GM12878 (cell line): ENCODE results near the gene CTNNA3. TPM values are rescaled to one million over a fixed set of nuclear protein-coding genes. Genes with fewer than 3 reads are reported as not detected.

Experiments
- ATAC-seq: fragments of 200-7000 bp; cut with Tn5 transposase; 3 replicates; pipeline ENCODE4 v1.9.1; 2020; ENCODE audit warnings: mild to moderate bottlenecking, moderate library complexity
- BruUV-seq: library from RNA; stranded (reverse); fragments of 400-500 nt; replicated peaks from 2 replicates; lab custom pipeline; 2021; lab: Mats Ljungman, UMichigan
- CTCF ChIA-PET: fragments of 300-600 bp; sonication (Branson Sonifier 250); formaldehyde crosslinking; extraction: SDS; loops from one replicate; lab custom pipeline; 2021; ENCODE audit warnings: inconsistent platforms; lab: Yijun Ruan, JAX
- POLR2A ChIA-PET: fragments of 350-600 bp; formaldehyde crosslinking; extraction: SDS; loops from one replicate; lab custom pipeline; 2021; ENCODE audit warnings: inconsistent platforms; lab: Charles Lee
- RAD21 ChIA-PET: fragments of 300-600 bp; sonication (Branson Sonifier 250); formaldehyde crosslinking; loops from one replicate; lab custom pipeline; 2023; ENCODE audit warnings: antibody characterized with exemption; ENCODE audit not compliant: unreplicated experiment; lab: Charles Lee
- SMC1A ChIA-PET: fragments of 300-600 bp; sonication (Branson Sonifier 250); formaldehyde crosslinking; loops from one replicate; lab custom pipeline; 2023; ENCODE audit not compliant: unreplicated experiment, uncharacterized antibody; lab: Charles Lee
- DNase-seq: peaks from one replicate; pipeline ENCODE4 v3.0.0-alpha.2; 2011; ENCODE audit warnings: low read depth, low spot score
- FAIRE-seq: peaks from 3 replicates; lab custom pipeline; 2011; peaks lifted over from hg19 to GRCh38; lab: Jason Lieb, UNC
- H2AFZ ChIP-seq: 2 replicates; pipeline ENCODE4 v1.6.0; 2011; ENCODE audit warnings: low read depth, low read length, control low read depth; ENCODE audit not compliant: control insufficient read depth
- H3K27ac ChIP-seq: 2 replicates; pipeline ENCODE4 v1.5.1; 2011; ENCODE audit warnings: control low read depth; ENCODE audit not compliant: control insufficient read depth, insufficient read depth
- H3K27me3 ChIP-seq, 2 experiments: replicated peaks in 1 of 2; 2 replicates each; pipeline versions ENCODE4 v1.6.0 to v1.6.1; 2011; ENCODE audit warnings: low read length in 1 of 2; ENCODE audit not compliant: control insufficient read depth in 2 of 2, insufficient read depth in 2 of 2
- H3K36me3 ChIP-seq, 2 experiments: 2 replicates each; pipeline ENCODE4 v1.5.1; 2011; ENCODE audit warnings: low read length in 1 of 2; ENCODE audit not compliant: control insufficient read depth in 2 of 2, insufficient read depth in 2 of 2
- H3K4me1 ChIP-seq: 2 replicates; pipeline ENCODE4 v1.6.1; 2011; ENCODE audit warnings: mild to moderate bottlenecking, low read length, moderate library complexity, mixed read lengths; ENCODE audit not compliant: control insufficient read depth, insufficient read depth
- H3K4me2 ChIP-seq: 2 replicates; pipeline ENCODE4 v1.6.0; 2011; ENCODE audit warnings: control low read depth; ENCODE audit not compliant: control insufficient read depth, insufficient read depth
- H3K4me3 ChIP-seq: fragments of 200-600 bp; sonication (generic); 2 replicates; pipeline ENCODE4 v1.5.1; 2016
- H3K79me2 ChIP-seq: 2 replicates; pipeline ENCODE4 v1.6.0; 2011; ENCODE audit warnings: low read length; ENCODE audit not compliant: control insufficient read depth, insufficient read depth
- H3K9ac ChIP-seq: 2 replicates; pipeline ENCODE4 v1.8.0; 2011; ENCODE audit warnings: low read length, control low read depth, mixed read lengths; ENCODE audit not compliant: control insufficient read depth, insufficient read depth
- H3K9me3 ChIP-seq: replicated peaks from 3 replicates; pipeline ENCODE4 v1.5.1; 2011; ENCODE audit warnings: mild to moderate bottlenecking, low read length; ENCODE audit not compliant: control insufficient read depth, insufficient read depth
- H4K20me1 ChIP-seq: 2 replicates; pipeline ENCODE4 v1.6.0; 2011; ENCODE audit not compliant: control insufficient read depth, insufficient read depth
- ASH2L ChIP-seq: fragments of 300-600, 200-600 bp; sonication (generic); IDR thresholded peaks from 2 replicates; pipeline ENCODE4 v1.6.1; 2017; ENCODE audit warnings: low read depth, mild to moderate bottlenecking, borderline replicate concordance
- GATAD2B ChIP-seq: fragments of 450-650 bp; conservative IDR thresholded peaks from 2 replicates; pipeline ENCODE4 v1.6.1; 2017; ENCODE audit warnings: low read depth, mild to moderate bottlenecking, moderate library complexity
- JUND ChIP-seq: IDR thresholded peaks from 2 replicates; pipeline ENCODE4 v1.6.1; 2012; ENCODE audit warnings: low read depth, mild to moderate bottlenecking, low read length, improper control_type of control experiment, moderate library complexity
- MLLT1 ChIP-seq: fragments of 450-650 bp; IDR thresholded peaks from 2 replicates; pipeline ENCODE4 v1.6.1; 2016; ENCODE audit warnings: mild to moderate bottlenecking
- TBL1XR1 ChIP-seq: IDR thresholded peaks from 2 replicates; pipeline ENCODE4 v1.6.1; 2012; ENCODE audit warnings: low read depth, low read length, improper control_type of control experiment
- TCF12 ChIP-seq: IDR thresholded peaks from 2 replicates; pipeline ENCODE4 v1.6.1; 2011; ENCODE audit warnings: low read depth, mild to moderate bottlenecking, low read length
- ZBTB4 ChIP-seq: fragments of 450-650 bp; formaldehyde crosslinking; IDR thresholded peaks from 2 replicates; pipeline ENCODE4 v1.4.0; 2022; ENCODE audit warnings: mild to moderate bottlenecking, moderate library complexity
- ZNF622 ChIP-seq: fragments of 450-650 bp; IDR thresholded peaks from 2 replicates; pipeline ENCODE4 v1.6.1; 2017; ENCODE audit warnings: mild to moderate bottlenecking, inconsistent platforms
- WGBS: methylation state at CpG from one replicate; pipeline ENCODE4 v1.1.6; 2016; ENCODE audit warnings: low lambda C conversion rate; ENCODE audit not compliant: insufficient replicate concordance, insufficient coverage; ENCODE audit errors: missing lambda C conversion rate; 5-methylcytosine and 5-hydroxymethylcytosine counted together
- in situ Hi-C: fragments of 300-500 bp; cut with MboI; formaldehyde crosslinking; loops from 9 replicates; pipeline ENCODE4 v1.14.3; 2018; ENCODE audit warnings: mixed read lengths
- intact Hi-C: fragments of 100-400 bp; cut with micrococcal nuclease; formaldehyde crosslinking; loops from one replicate; pipeline ENCODE4 v1.14.2; 2022; ENCODE audit not compliant: unreplicated experiment
- polyA plus RNA-seq, 11 experiments: library from polyadenylated mRNA; depleted of rRNA in 4 of 11; unstranded in 6 of 11; stranded (reverse) in 5 of 11; fragments of >200 nt; fragmentation: Nextera tagmentation in 4 of 11; fragmentation: Illumina TruSeq in 1 of 11; extraction: Ambion mirVana in 4 of 11; extraction: Trizol in 1 of 11; gene quantifications; 1 replicate in 1 of 11; 2 replicates in 10 of 11; pipeline versions ENCODE4 v1.2.1 to v1.2.3, GENCODE V29; 2011 to 2016; ENCODE audit warnings: inconsistent platforms in 2 of 11, missing spikeins in 2 of 11, low read depth in 1 of 11
- total RNA-seq, 4 experiments: library from RNA; depleted of rRNA in 3 of 4; stranded (reverse); fragments of >200 nt in 3 of 4; fragmentation: Illumina TruSeq in 1 of 4; extraction: Trizol in 1 of 4; gene quantifications; 2 replicates each; pipeline versions ENCODE4 v1.2.1 to v1.2.3, GENCODE V29; 2013 to 2021
- TF ChIP-seq, protein P1 (sequence below): fragments of 150-350 bp; IDR thresholded peaks from 2 replicates; pipeline ENCODE4 v1.6.1; 2016; ENCODE audit warnings: low read depth, low read length
- TF ChIP-seq, protein P2 (sequence below), 3 experiments: IDR thresholded peaks in 2 of 3; conservative IDR thresholded peaks in 1 of 3; 2 replicates each; pipeline ENCODE4 v1.5.1; 2011; ENCODE audit warnings: low read depth in 3 of 3, low read length in 3 of 3, mild to moderate bottlenecking in 3 of 3, control low read depth in 2 of 3, moderate library complexity in 2 of 3, inconsistent platforms in 1 of 3, mixed read lengths in 1 of 3; ENCODE audit not compliant: control insufficient read depth in 2 of 3, insufficient read depth in 1 of 3; ENCODE audit errors: extremely low read depth in 1 of 3

CTNNA3 gene
- total and polyA plus RNA-seq, 10 of the 15 experiments (the other 5 are each of a cell fraction or from before 2014, with no cell fraction given) = under 0.01 to 4.5 (median 0.22) TPM; not detected in 2

DNA sequence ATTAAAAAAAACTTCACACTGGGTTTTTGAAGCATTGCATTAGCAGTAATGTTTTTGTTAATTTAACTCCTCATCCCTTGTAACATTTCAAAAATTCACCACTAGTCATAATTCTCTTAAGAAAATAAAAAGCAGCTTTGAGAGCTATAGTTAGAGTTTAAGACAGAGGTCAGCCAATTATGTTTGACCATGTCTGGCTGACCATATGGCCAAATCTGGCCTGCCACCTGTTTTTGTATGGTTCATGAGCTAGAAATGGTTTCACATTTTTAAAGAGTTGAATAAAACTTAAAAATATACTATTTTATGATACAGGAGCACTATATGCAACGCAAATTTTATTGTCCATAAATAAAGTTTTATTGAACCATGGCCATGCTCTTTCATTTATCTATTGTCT is 843.2 kb downstream of the CTNNA3 start:
- intact Hi-C loops = no loop called here
- H3K4me1 ChIP-seq = no peaks in the 10 kb centered on the region
- DNase-seq (no peak), ATAC-seq (no peak), FAIRE-seq (no peak)
- ChIA-PET SMC1A (no interaction called here), POLR2A (no interaction called here), CTCF (no interaction called here), RAD21 (no interaction called here)
- no peaks in the 10 kb centered on the region for H3K79me2 ChIP-seq
- H3K27me3 ChIP-seq = no peaks in the 10 kb centered on the region
- H3K9me3 ChIP-seq = no peaks in the 10 kb centered on the region
- H3K9ac ChIP-seq = no peak overlapping the region
- no peak overlapping the region for H3K4me3 ChIP-seq
- no peak overlapping the region for H2AFZ ChIP-seq
- H3K36me3 ChIP-seq = no peaks in the 10 kb centered on the region
- no peak overlapping the region for H3K4me2 ChIP-seq
- TF ChIP-seq, protein P1, sequence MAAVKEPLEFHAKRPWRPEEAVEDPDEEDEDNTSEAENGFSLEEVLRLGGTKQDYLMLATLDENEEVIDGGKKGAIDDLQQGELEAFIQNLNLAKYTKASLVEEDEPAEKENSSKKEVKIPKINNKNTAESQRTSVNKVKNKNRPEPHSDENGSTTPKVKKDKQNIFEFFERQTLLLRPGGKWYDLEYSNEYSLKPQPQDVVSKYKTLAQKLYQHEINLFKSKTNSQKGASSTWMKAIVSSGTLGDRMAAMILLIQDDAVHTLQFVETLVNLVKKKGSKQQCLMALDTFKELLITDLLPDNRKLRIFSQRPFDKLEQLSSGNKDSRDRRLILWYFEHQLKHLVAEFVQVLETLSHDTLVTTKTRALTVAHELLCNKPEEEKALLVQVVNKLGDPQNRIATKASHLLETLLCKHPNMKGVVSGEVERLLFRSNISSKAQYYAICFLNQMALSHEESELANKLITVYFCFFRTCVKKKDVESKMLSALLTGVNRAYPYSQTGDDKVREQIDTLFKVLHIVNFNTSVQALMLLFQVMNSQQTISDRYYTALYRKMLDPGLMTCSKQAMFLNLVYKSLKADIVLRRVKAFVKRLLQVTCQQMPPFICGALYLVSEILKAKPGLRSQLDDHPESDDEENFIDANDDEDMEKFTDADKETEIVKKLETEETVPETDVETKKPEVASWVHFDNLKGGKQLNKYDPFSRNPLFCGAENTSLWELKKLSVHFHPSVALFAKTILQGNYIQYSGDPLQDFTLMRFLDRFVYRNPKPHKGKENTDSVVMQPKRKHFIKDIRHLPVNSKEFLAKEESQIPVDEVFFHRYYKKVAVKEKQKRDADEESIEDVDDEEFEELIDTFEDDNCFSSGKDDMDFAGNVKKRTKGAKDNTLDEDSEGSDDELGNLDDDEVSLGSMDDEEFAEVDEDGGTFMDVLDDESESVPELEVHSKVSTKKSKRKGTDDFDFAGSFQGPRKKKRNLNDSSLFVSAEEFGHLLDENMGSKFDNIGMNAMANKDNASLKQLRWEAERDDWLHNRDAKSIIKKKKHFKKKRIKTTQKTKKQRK = no peak
- TF ChIP-seq ASH2L (no peak), ZBTB4 (CRISPR knock-in tag) (no peak), TCF12 (no peak), TBL1XR1 (no peak), MLLT1 (no peak), GATAD2B (no peak), JUND (no peak), ZNF622 (no peak)
- TF ChIP-seq, protein P2, sequence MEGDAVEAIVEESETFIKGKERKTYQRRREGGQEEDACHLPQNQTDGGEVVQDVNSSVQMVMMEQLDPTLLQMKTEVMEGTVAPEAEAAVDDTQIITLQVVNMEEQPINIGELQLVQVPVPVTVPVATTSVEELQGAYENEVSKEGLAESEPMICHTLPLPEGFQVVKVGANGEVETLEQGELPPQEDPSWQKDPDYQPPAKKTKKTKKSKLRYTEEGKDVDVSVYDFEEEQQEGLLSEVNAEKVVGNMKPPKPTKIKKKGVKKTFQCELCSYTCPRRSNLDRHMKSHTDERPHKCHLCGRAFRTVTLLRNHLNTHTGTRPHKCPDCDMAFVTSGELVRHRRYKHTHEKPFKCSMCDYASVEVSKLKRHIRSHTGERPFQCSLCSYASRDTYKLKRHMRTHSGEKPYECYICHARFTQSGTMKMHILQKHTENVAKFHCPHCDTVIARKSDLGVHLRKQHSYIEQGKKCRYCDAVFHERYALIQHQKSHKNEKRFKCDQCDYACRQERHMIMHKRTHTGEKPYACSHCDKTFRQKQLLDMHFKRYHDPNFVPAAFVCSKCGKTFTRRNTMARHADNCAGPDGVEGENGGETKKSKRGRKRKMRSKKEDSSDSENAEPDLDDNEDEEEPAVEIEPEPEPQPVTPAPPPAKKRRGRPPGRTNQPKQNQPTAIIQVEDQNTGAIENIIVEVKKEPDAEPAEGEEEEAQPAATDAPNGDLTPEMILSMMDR (IDR thresholded peaks at IDR 0.05 in 2 of 3, conservative IDR thresholded peaks at IDR 0.05 in 1 of 3; ENCODE audit: control insufficient read depth in 2 of 3, extremely low read depth in 1 of 3, insufficient read depth in 1 of 3, low read depth in 3 of 3, low read length in 3 of 3) = no peak
- BruUV-seq = no TSS peak
- 0% methylated on average over 1 of the region's 1 CpG for WGBS
- in situ Hi-C loops = no loop called here
- no peak overlapping the region for H3K27ac ChIP-seq
- H4K20me1 ChIP-seq = no peaks in the 10 kb centered on the region
